K562 (cell line): Measurements from ENCODE around the gene ACTR1B. TPM values are rescaled to one million over a fixed set of nuclear protein-coding genes. Genes with fewer than 3 reads are reported as not detected.
A peak's percentile ranks its signal among the peaks of the same experiment; 100 is the strongest.

Experiments used
- BCL6 ChIP-seq: fragments of 250-450 bp; sonication (Bioruptor Pico); IDR thresholded peaks from 2 replicates; pipeline ENCODE4 v1.4.0; 2020
- CHD2 ChIP-seq: IDR thresholded peaks from 2 replicates; pipeline ENCODE4 v1.6.1; 2011; ENCODE audit warnings: low read depth, low read length
- EP300 ChIP-seq: IDR thresholded peaks from 2 replicates; pipeline ENCODE4 v1.6.1; 2012; ENCODE audit warnings: low read length, improper control_type of control experiment
- HDGF ChIP-seq: fragments of 450-650 bp; IDR thresholded peaks from 2 replicates; pipeline ENCODE4 v1.6.1; 2016
- MCM3 ChIP-seq: fragments of 450-650 bp; IDR thresholded peaks from 2 replicates; pipeline ENCODE4 v1.6.1; 2016
- NCOA4 ChIP-seq: fragments of 450-650 bp; IDR thresholded peaks from 2 replicates; pipeline ENCODE4 v1.6.1; 2018; ENCODE audit warnings: mild to moderate bottlenecking; ENCODE audit not compliant: partially characterized antibody
- NR2F6 ChIP-seq: fragments of 450-650 bp; formaldehyde crosslinking; IDR thresholded peaks from 2 replicates; pipeline ENCODE4 v1.4.0; 2020; ENCODE audit warnings: mild to moderate bottlenecking
- RNF2 ChIP-seq: sonication (generic); IDR thresholded peaks from 2 replicates; pipeline ENCODE4 v1.6.1; 2016
- TGIF2 ChIP-seq: sonication (generic); formaldehyde crosslinking; IDR thresholded peaks from 2 replicates; pipeline ENCODE4 v1.8.1; 2022; ENCODE audit warnings: mild to moderate bottlenecking, missing genetic modification reagents, moderate library complexity
- THRA ChIP-seq: fragments of 450-650 bp; IDR thresholded peaks from 2 replicates; pipeline ENCODE4 v1.6.1; 2017; ENCODE audit warnings: mild to moderate bottlenecking, moderate library complexity
- ZFX ChIP-seq: sonication (generic); formaldehyde crosslinking; IDR thresholded peaks from 2 replicates; pipeline ENCODE4 v1.8.0; 2022; ENCODE audit warnings: mild to moderate bottlenecking, missing genetic modification reagents, moderate library complexity
- ZKSCAN1 ChIP-seq: fragments of 150-350 bp; IDR thresholded peaks from 2 replicates; pipeline ENCODE4 v1.6.1; 2016; ENCODE audit warnings: low read depth, low read length
- ZNF175 ChIP-seq: fragments of 200-800 bp; sonication (Bioruptor generic); IDR thresholded peaks from 2 replicates; pipeline ENCODE4 v1.6.1; 2016; ENCODE audit warnings: low read depth, mild to moderate bottlenecking, missing genetic modification characterization, missing compliant biosample characterization
- polyA plus RNA-seq, 8 experiments: library from polyadenylated mRNA; depleted of rRNA in 4 of 8; stranded (reverse) in 5 of 8; unstranded in 3 of 8; fragments of >200 nt; fragmentation: Nextera tagmentation in 2 of 8; fragmentation: Illumina TruSeq in 1 of 8; extraction: Ambion mirVana in 2 of 8; extraction: Trizol in 1 of 8; gene quantifications; 2 replicates each; pipeline versions ENCODE4 v1.2.1 to v1.2.3, GENCODE V29; 2011 to 2014; ENCODE audit warnings: inconsistent platforms in 1 of 8, missing spikeins in 1 of 8
- total RNA-seq, 7 experiments: library from RNA; depleted of rRNA in 6 of 7; stranded (reverse); fragments of >200 nt in 6 of 7; fragmentation: Illumina TruSeq in 2 of 7; extraction: Trizol in 2 of 7; gene quantifications; 2 replicates each; pipeline versions ENCODE4 v1.2.1 to v1.2.3, GENCODE V29; 2011 to 2021; ENCODE audit warnings: low replicate concordance in 1 of 7
- TF ChIP-seq, protein P1 (sequence below): sonication (generic); formaldehyde crosslinking; IDR thresholded peaks from 2 replicates; pipeline ENCODE4 v1.8.0; 2022; ENCODE audit warnings: mild to moderate bottlenecking, missing genetic modification reagents

Gene ACTR1B
- total and polyA plus RNA-seq, 9 of the 15 experiments (the other 6 are each of a cell fraction or from before 2014, with no cell fraction given) = 0.49 to 42.3 (median 22.5) TPM

GRCh38 chr2:97663962-97664635 lies at the start of gene ACTR1B (continued):
- TF ChIP-seq THRA = no peak
- no peak for TF ChIP-seq NR2F6 (CRISPR knock-in tag)
- 0 out of 2 replicates have a peak, but pooled peaks have one; percentile 0 for TF ChIP-seq EP300
- TF ChIP-seq TGIF2 = 0 out of 2 replicates have a peak, but pooled peaks have one; percentile 57
- TF ChIP-seq RNF2 = peak; percentile 23; the same call in 1 of the 2 replicates
- TF ChIP-seq ZNF175 (CRISPR knock-in tag) = no peak
- TF ChIP-seq HDGF = no peak
- TF ChIP-seq NCOA4 = no peak
- TF ChIP-seq ZFX (CRISPR knock-in tag) = peak; percentile 72
- TF ChIP-seq, protein P1, sequence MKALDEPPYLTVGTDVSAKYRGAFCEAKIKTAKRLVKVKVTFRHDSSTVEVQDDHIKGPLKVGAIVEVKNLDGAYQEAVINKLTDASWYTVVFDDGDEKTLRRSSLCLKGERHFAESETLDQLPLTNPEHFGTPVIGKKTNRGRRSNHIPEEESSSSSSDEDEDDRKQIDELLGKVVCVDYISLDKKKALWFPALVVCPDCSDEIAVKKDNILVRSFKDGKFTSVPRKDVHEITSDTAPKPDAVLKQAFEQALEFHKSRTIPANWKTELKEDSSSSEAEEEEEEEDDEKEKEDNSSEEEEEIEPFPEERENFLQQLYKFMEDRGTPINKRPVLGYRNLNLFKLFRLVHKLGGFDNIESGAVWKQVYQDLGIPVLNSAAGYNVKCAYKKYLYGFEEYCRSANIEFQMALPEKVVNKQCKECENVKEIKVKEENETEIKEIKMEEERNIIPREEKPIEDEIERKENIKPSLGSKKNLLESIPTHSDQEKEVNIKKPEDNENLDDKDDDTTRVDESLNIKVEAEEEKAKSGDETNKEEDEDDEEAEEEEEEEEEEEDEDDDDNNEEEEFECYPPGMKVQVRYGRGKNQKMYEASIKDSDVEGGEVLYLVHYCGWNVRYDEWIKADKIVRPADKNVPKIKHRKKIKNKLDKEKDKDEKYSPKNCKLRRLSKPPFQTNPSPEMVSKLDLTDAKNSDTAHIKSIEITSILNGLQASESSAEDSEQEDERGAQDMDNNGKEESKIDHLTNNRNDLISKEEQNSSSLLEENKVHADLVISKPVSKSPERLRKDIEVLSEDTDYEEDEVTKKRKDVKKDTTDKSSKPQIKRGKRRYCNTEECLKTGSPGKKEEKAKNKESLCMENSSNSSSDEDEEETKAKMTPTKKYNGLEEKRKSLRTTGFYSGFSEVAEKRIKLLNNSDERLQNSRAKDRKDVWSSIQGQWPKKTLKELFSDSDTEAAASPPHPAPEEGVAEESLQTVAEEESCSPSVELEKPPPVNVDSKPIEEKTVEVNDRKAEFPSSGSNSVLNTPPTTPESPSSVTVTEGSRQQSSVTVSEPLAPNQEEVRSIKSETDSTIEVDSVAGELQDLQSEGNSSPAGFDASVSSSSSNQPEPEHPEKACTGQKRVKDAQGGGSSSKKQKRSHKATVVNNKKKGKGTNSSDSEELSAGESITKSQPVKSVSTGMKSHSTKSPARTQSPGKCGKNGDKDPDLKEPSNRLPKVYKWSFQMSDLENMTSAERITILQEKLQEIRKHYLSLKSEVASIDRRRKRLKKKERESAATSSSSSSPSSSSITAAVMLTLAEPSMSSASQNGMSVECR (CRISPR knock-in tag) = no peak
- TF ChIP-seq BCL6 (CRISPR knock-in tag) = no peak
- no peak for TF ChIP-seq MCM3
- 0 out of 2 replicates have a peak, but pooled peaks have one; percentile 1 for TF ChIP-seq ZKSCAN1
- peak; percentile 66 for TF ChIP-seq CHD2
